Activated B cell treated with CpG ODN at 0.5 μM for 24 hours (primary cell): ENCODE measurements around the gene MARCHF9. TPM values are rescaled to one million over a fixed set of nuclear protein-coding genes. Genes with fewer than 3 reads are reported as not detected.

ENCODE experiments used
- ATAC-seq: fragments of 200-7000 bp; cut with Tn5 transposase; one replicate; pipeline ENCODE4 v1.10.0; 2021; ENCODE audit warnings: low read depth, mild to moderate bottlenecking, moderate library complexity
- CTCF ChIA-PET: fragments of 350-600 bp; sonication (Branson Sonifier 250); formaldehyde crosslinking; loops from one replicate; lab custom pipeline; 2021; ENCODE audit warnings: antibody characterized with exemption; lab: Charles Lee
- POLR2A ChIA-PET: fragments of 350-600 bp; sonication (Branson Sonifier 250); formaldehyde crosslinking; loops from one replicate; lab custom pipeline; 2021; ENCODE audit warnings: antibody characterized with exemption; lab: Charles Lee
- DNase-seq: peaks from one replicate; pipeline ENCODE4 v3.0.0; 2022
- H3K27ac Mint-ChIP-seq: one replicate; pipeline ENCODE4 v1.8.0; 2020; ENCODE audit warnings: mixed read lengths
- H3K27me3 Mint-ChIP-seq: one replicate; pipeline ENCODE4 v1.8.0; 2021; ENCODE audit warnings: mixed read lengths
- H3K36me3 Mint-ChIP-seq: one replicate; pipeline ENCODE4 v1.8.0; 2021; ENCODE audit warnings: low read depth, mixed read lengths
- H3K4me1 Mint-ChIP-seq: one replicate; pipeline ENCODE4 v1.8.0; 2021; ENCODE audit warnings: mixed read lengths
- H3K4me3 Mint-ChIP-seq: one replicate; pipeline ENCODE4 v1.8.0; 2020; ENCODE audit warnings: mild to moderate bottlenecking, mixed read lengths
- H3K9me3 Mint-ChIP-seq: one replicate; pipeline ENCODE4 v1.8.0; 2020; ENCODE audit warnings: mixed read lengths
- intact Hi-C: fragments of 100-400 bp; cut with micrococcal nuclease; formaldehyde crosslinking; loops from one replicate; pipeline ENCODE4 v1.15.1; 2024
- total RNA-seq: library from RNA; stranded (reverse); gene quantifications from 2 replicates; pipeline ENCODE4 v1.2.3, GENCODE V29; 2022
- TF ChIP-seq, protein P1 (sequence below): fragments of 200-600 bp; IDR thresholded peaks from one replicate; pipeline ENCODE4 v1.8.0; 2022; ENCODE audit warnings: antibody characterized with exemption, mild to moderate bottlenecking

The MARCHF9 gene
- total RNA-seq, 1 donor from 2014 or later, result 58.2 TPM

DNA sequence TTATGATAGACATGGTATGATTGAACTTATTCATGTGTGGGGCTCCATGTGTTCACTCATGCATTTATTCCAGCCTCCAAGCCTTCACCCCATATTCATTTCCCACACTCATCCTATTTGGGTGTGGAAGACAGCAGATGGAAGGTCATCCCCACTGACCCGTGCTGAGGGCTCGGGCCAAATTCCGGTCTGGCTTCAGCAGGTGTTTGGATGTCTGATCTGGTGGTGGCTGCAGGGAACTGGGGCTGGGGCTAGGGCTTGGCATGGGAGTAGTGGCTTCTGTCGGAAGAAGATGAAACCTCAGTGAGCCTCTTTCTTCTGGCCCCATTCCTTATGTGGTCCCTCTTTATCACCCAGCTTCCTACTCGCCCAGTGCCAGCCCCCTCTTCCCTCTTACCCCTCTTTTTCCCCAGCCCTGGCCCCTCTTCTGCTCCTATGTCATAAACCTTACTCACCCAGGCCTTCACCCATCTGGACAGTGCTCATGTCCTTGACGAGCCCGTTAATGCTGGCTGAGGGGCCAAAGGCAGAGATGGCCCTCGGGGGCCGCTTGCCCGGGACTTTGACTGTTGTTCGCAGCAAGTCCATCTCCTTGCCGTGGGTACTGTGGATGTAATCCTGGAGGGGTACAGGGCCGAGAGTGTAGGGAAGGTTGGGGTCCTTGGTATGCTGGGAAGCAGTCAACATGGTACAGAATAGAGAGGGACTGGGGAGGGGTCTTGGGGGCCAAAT is 24.4 kb upstream of the MARCHF9 start:
- POLR2A ChIA-PET, result no interaction called here
- H3K4me1 Mint-ChIP-seq, result peaks cover 3% of the 10 kb centered on the region

GRCh38 chr12:57731411-57732080 is 23.4 kb upstream of the MARCHF9 start:
- CTCF ChIA-PET, result no interaction called here
- TF ChIP-seq, protein P1, sequence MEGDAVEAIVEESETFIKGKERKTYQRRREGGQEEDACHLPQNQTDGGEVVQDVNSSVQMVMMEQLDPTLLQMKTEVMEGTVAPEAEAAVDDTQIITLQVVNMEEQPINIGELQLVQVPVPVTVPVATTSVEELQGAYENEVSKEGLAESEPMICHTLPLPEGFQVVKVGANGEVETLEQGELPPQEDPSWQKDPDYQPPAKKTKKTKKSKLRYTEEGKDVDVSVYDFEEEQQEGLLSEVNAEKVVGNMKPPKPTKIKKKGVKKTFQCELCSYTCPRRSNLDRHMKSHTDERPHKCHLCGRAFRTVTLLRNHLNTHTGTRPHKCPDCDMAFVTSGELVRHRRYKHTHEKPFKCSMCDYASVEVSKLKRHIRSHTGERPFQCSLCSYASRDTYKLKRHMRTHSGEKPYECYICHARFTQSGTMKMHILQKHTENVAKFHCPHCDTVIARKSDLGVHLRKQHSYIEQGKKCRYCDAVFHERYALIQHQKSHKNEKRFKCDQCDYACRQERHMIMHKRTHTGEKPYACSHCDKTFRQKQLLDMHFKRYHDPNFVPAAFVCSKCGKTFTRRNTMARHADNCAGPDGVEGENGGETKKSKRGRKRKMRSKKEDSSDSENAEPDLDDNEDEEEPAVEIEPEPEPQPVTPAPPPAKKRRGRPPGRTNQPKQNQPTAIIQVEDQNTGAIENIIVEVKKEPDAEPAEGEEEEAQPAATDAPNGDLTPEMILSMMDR, result no peak
- ATAC-seq (no peak), DNase-seq (no peak)
- Mint-ChIP-seq H3K4me3 (no peak overlapping the region), H3K36me3 (peaks cover 79% of the 10 kb centered on the region), H3K27ac (no peak overlapping the region), H3K4me1 (peaks cover under 1% of the 10 kb centered on the region), H3K27me3 (no peaks in the 10 kb centered on the region), H3K9me3 (no peaks in the 10 kb centered on the region)
- intact Hi-C loops, result no loop called here
- POLR2A ChIA-PET, result no interaction called here

More for the DNA sequence above, 24.4 kb upstream of the MARCHF9 start:
- Mint-ChIP-seq H3K4me3 (no peak overlapping the region), H3K36me3 (peaks cover 80% of the 10 kb centered on the region), H3K27me3 (no peaks in the 10 kb centered on the region), H3K9me3 (no peaks in the 10 kb centered on the region), H3K27ac (no peak overlapping the region)
- CTCF ChIA-PET, result no interaction called here
- no peak for DNase-seq
- intact Hi-C loops, result no loop called here
- ATAC-seq, result no peak
- TF ChIP-seq, protein P1, result no peak

- H3K36me3 Mint-ChIP-seq, result peaks cover 78% of the 10 kb centered on the region
- H3K4me1 Mint-ChIP-seq, result peaks cover 3% of the 10 kb centered on the region
- no peak overlapping the region for H3K27ac Mint-ChIP-seq
- TF ChIP-seq, protein P1, result no peak
- ChIA-PET CTCF (no interaction called here), POLR2A (interaction anchor here (1.0 kb wide), 1 partner anchor 9 kb away, joined by 6 read pairs; no protein-coding TSS in a partner anchor)
- H3K9me3 Mint-ChIP-seq, result no peaks in the 10 kb centered on the region
- H3K27me3 Mint-ChIP-seq, result no peaks in the 10 kb centered on the region
- no peak for ATAC-seq
- H3K4me3 Mint-ChIP-seq, result no peak overlapping the region
- intact Hi-C loops, result no loop called here
- no peak for DNase-seq
Observed at GRCh38 chr12:57732270-57732669, 22.6 kb upstream of the MARCHF9 start.

DNA sequence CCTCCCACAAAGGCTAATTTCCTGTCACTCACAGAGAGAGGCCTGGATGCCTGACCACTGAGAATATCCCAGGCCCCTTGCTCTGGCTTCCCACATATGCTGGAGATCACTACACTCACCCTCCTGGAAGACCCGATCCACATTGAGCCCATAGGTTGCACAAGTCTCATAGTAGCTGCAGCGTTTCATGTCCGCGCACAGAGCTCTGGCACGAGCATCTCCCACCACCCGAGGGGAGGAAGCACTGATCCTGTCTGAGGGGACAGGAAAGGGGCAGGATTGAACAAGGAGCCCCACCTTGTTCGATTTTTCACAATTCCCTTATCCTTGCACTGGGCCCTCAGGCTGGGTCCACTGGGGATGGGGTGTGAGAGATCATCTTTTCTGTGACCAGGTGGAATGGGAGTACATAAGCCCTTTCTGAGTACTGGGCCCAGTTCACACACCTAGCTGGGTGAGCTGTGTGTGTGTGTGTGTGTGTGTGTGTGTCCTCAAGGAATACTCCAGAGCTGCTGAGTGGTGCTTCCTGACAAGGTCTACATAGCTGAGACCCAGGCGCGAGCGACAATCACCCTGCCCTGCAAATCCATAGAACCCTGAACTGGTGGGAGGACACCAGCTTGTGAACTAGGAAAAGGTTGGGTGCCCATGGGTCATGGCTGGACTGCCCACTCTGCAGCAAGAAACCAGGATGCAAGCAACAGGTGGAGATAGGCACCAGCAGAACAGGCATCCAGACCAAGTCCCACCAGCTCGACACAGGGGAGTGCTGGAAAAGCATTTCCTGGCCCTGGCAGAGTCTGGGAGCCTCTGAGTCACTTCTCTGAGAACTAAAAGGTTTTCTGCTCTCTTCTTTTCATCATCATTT is 21.9 kb upstream of the MARCHF9 start:
- H3K4me1 Mint-ChIP-seq, result peaks cover 3% of the 10 kb centered on the region
- H3K27me3 Mint-ChIP-seq, result no peaks in the 10 kb centered on the region
- peaks cover 73% of the 10 kb centered on the region for H3K36me3 Mint-ChIP-seq
- TF ChIP-seq, protein P1, result no peak
- CTCF ChIA-PET, result interaction anchor here (0.7 kb wide), 1 partner anchor 351 kb away, joined by 3 read pairs; no protein-coding TSS in a partner anchor
- H3K27ac Mint-ChIP-seq, result no peak overlapping the region
- intact Hi-C loops, result no loop called here
- H3K4me3 Mint-ChIP-seq, result no peak overlapping the region
- no peaks in the 10 kb centered on the region for H3K9me3 Mint-ChIP-seq
- no peak for ATAC-seq
- POLR2A ChIA-PET, result interaction anchor here (0.6 to 1.0 kb wide), 2 partner anchors 8 to 9 kb away, joined by 3 to 6 read pairs; no protein-coding TSS in a partner anchor
- no peak for DNase-seq
